DMS53 treated with DMSO at 0.1 percent for 48 hours (cell line): Measurements from ENCODE around the gene INO80E.
A peak's percentile ranks its signal among the peaks of the same experiment; 100 is the strongest.
"Not testable (repeated sequence)": the region's sequence is repeated elsewhere in the genome, so short reads cannot be mapped to it uniquely, and the experiment has no call there.

Experiments
- DNase-seq: peaks from one replicate; lab custom pipeline; 2025; ENCODE audit not compliant: unreplicated experiment; lab: John Stamatoyannopoulos, UW

Gene INO80E

DNA sequence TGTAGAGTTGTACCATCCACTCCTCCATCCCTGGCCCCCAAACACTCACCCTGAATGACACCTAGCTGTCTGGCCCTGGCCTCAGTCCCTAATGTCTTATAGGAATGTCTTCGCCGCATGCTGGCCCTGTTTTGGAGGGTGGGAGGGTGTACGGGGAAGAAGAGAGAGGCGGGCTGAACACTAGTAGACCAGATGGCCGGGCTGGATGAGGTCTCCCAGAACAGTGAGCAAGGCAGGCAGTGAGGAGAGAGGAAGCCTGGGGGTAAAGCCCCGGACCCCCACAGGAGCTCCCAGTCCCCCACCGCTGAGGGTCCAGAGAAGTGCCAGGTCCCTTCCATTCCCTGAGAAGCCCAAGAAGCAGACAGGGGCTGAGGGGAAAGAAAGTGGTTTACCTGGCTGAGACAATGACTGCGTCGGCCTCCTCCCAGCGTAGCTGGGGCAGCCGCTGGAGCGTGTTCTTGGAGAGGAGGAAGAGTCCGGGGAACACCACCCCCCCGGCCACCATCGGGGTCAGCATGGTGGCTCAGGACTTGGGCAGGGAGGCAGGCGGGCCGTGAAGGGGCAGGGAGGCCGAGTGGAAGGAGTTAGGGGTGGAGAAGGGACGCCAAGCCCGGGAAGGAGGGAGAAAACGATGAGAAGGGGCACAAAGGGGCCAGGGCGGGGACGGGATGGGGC is 34.1 kb downstream of the INO80E start:
- no peak for DNase-seq

DNA sequence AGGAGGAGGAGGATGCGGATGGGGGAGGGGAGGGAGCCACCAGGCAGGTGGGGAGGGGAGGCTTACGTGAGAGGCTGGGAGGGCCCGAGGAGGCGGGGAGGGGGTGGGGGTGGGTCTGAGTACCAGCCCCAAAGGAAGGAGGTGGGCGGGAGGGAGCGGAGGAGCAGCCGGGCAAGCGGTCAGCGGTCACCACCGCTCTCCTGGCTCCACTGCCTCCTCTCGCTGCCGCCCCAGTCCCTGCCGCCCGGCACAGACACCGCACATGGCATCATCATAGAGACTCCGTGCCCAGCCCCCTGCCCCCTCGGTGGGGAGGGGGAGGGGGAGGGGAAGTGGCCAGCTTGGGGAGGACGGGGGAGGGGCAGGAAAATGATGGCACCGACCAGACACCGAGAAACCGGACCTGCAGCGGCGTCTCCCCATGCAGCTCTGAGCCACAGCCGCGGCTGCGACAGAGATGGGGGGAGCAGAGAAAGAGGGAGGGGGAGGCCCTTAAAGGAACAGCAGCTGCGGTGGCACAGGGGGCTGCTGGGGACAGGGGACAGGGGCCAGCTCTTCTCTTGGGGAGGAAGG is 34.9 kb downstream of the INO80E start, which contains the start of gene TLCD3B:
TLCD3B (minus strand) TSS at position 431 of the 573 bp plus-strand sequence. CDS start 744 bp downstream, outside the sequence.
- DNase-seq = no peak

DNA sequence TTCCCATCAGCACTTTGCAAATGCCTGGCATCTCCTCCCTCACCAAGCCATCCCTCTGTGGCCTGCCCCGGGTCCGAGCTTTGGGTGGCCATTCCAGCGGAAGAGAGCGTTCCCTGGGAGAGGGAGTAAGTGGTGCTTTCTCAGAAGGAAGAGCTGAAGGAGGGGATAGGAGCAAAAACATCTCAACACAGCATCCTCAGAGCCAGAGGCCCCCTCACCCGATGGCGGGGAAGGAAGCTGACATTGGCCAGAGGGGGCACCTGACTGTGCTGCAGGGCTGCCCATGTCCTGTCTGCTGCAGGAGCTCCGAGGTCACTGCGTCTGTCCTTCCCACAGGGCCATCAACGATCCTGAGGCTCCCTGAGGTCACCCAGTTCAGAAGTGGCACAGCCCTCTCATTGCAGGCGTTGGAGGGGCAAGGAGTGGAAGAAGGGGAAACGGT is 35.5 kb downstream of the INO80E start:
- DNase-seq = no peak

DNA sequence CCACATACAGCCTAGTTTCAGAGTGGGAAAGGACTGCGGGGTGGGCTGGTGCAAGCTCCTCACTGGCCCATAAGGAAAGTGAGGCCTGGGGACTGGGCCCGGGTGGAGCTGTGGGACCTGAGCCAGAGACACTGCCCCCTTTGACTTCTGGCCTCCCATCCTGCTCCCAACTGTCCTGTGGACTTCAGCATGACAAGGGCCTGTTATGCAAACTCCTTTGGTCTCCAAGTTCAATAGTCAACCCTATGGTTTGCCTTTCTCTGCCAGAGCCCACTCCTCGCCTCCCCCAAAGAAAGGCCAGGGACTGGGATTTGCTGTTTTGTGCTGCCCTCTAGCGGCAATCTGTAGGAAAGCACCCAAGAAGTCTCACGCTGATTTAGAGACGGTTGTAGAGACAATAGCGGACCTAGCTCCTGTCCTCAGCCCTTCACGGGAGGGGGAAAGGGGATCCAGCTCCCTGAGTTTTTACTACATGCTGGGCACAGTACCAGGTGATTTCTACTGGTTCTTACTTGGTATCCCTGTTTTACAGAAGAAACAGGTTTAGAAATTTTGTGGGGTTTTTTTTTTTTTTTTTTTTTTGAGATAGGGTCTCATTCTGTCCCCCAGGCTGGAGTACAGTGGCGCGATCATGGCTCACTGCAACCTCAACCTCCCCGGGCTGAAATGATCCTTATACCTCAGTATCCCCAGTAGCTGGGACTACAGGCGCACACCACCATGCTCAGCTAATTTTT is 36.2 kb downstream of the INO80E start:
- DNase-seq = peak; percentile 23

DNA sequence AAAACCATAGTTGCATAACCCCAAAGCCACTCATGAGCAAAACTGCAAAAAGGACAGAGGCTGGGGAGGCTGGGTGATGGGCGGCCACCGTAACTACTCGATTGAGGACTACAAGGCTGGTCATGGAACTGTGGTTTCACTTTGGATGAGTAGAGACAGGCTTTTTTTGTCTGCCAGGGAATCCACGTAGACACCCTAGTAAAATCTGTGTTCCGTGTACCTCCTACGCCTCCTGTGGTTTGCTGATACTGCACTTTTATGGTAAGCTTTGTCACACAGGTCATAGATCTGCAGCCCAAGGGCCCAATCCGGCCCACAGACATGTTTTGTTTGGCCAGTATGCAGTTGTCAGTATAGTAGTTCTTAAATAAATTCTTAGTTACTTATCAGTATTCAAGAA is 37.2 kb downstream of the INO80E start:
- no peak for DNase-seq

DNA sequence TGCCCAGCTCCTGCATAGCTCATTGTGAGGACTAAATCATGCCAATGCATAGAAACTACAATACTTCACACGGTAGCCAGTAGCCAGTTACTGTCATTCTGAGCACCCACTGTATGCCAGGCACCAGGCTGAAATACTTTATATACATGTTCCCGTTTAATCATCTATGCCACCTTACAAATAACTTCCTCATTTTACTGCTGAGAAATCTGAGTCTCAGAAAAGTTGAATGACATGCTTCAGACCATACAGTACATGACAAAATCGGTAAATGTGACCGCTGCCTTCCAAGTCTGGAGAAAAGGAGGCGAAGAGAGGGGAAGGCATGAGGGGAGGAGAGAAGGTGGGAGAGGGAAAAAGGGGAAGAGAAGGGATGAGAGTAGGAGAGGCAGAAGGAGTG is 44.2 kb downstream of the INO80E start:
- no peak for DNase-seq

DNA sequence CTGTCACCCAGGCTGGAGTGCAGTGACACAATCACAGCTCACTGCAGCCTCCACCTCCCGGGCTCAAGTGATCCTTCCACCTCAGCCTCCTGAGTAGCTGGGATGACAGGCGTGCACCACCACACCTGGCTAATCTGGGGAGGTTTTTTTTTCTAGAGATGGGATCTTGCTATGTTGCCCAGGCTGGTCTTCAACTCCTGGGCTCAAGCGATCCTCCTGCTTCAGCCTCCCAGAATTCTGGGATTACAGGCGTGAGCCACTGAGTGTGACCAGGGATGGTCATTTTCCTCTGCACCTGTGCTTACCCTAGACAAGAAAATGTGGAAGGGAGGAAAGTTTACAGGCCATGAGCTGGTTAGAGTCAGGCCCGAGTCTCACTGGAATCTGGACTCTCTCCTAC is 44.6 kb downstream of the INO80E start:
- not testable (repeated sequence) for DNase-seq

DNA sequence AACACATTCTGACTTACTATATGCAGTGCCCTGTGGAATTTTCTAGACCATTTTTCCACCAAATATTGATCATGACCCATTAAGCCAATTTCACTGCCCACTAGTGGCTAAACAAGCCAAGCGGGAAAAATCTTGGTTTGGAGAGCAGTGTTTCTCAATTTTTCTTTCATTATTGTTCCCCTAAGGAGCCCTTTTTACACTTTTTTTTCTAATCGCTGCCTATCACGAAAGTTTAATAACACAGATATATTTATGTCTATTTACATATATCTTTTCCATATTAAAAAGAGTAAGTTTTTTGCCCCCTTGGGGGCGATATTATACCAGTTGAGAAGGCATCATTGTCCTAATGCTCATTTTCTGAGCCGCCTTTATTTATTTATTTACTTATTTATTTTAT is 45.8 kb downstream of the INO80E start:
- DNase-seq = no peak

DNA sequence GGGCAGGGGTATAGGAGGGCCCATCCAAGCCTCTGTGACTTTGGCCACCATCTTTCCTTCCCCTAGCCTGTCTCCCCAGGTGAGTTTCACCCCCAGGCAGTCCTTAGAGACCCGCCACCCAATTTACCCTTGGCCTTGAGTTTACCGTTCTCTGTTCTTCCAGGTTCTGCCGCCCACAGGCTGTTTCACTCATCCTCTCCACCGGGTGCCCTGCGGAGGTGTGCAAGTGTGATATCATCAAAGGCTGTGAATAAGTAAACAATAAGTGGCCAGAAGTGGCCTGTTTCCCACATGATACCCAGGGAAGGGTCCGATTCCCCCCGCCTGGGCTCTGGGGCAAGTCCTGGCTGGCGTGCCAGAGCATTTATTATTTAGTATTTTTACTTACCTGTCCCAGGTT is 50.1 kb downstream of the INO80E start:
- DNase-seq = no peak

DNA sequence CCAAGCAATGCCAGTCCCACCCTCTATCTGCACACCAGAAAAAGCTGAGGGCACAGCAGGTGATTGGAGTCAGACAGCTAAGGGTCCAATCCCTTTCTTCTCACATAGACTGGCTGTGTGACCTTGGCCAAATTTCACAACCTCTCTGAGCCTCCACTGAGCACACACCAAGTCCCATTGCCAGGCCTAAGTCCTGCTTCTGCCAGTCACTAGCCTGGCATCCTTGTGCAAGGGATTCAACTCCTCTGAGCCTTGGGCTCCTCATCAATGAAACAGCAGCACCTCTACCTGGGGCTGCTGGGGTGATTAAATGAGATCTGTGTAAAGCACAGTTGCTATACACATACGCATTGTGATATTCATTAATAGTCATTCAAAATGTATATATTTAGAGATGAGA is 50.5 kb downstream of the INO80E start:
- DNase-seq = no peak

DNA sequence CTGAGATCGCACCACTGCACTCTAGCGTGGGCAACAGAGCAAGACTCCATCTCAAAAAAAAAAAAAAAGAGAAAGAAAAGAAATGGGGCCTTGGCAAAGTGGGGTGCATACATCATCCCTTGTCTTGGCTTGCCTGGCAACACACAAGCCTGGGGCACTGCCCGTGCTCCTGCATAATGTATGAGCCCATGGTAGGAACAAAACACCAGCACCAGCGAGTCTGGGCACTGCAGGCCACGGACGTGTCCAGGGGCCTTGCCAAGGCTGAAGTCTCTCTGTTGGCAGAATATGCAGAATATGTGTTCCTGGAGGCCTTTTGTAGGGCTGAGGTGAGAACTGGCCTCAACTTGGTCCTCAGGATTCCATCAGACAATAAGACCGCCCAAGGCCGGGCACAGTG is 53.8 kb downstream of the INO80E start:
- DNase-seq = no peak

DNA sequence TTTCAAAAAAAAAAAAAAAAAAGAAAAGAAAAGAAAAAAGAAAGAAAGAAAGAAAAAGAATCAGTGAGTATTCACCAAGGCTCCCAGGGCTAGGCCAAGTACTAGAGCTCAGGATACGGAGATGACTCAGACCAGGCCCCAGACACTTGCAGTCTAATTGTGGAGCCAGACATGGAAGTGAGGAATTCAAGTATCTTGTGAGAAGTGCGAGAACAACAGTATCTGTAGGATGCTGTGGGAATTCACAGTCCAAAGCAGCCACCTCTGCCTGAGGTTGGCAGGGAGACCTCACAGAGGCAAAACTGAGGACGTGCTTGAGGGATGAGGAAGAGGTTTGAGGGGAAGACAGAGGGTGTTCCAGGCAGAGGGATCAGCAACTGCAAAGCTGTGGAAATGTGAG is 55.5 kb downstream of the INO80E start:
- no peak for DNase-seq

DNA sequence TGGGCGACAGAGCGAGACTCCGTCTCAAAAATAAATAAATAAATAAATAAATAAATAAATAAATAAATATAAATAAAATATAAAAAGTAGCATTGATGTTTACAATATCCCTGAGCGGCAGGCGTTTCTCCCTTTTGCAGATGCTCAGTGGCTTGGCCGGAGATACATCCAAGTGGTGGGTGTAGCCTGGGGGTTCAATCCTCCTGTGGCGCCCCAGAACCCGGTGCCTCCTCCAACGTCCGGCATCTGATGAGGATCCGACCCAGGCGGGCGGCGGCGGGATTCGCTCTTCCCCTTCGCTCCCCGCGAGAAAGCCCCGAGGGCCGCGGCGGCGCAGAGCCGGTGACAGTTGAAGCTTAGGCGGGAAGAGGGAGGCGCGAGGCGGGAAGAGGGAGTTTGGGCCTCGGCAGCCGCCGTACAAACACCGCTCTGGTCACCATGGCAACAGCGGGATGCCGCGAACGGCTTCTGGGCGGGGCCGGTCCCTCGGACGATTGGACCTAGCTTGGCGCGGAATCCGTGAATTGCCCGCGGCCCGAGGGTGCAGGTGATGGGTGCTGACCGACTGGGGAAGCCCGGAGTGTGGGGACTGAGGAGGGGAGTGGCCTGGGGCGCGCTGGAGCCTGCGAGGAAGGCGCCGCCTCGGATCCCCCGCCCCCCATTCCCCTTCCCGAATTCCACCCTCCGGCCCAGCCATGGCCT is 56.8 kb downstream of the INO80E start:
- peak; percentile 47 for DNase-seq

DNA sequence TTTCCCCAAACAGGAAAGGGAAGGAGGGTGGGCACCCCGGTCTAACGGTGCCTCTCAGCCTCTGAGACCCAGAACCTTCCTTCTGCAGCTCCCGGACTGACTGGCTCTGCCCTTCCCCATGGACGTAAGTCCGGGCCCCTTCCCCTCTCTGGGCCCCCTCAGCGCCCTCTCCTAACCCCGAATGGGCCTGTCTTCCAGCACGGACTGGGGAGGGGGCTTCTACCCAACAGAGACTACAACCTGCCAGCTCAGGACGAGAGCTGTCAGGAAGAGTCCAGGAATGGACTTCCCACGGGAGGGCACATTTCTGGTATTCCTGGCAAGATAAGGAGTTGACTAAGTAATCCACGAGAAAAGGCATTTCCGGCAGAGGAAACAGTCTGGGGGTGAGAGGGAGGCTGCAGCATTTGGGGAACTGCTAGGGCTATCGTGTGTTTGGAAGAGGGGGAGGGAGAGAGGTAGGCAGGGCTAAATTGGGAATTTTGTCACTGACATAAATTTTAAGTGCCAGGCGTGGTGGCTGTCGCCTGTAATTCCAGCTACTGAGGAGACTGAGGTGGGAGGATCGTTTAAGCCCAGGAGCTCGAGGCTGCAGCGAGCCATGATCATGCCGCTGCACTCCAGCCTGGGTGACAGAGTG is 57.5 kb downstream of the INO80E start:
- no peak for DNase-seq

DNA sequence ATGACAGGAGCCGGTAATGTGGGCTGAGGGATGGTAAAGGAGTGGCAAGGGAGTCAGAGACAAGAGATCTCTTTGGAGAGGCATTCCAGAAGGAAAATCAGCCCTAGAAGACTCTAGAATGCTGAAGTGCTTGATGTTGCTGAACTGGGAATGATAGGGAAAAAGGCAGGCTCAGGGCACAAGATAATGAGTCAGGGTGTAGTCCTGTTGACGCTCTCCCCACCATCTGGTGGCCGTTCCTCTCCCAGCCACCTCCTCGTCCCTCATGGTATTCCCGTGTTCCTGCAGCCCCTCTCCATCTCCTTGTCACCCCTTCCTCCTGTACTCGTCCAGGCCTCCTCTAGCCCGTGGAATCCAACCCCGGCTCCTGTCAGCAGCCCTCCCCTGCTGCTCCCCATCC is 58.4 kb downstream of the INO80E start:
- no peak for DNase-seq

DNA sequence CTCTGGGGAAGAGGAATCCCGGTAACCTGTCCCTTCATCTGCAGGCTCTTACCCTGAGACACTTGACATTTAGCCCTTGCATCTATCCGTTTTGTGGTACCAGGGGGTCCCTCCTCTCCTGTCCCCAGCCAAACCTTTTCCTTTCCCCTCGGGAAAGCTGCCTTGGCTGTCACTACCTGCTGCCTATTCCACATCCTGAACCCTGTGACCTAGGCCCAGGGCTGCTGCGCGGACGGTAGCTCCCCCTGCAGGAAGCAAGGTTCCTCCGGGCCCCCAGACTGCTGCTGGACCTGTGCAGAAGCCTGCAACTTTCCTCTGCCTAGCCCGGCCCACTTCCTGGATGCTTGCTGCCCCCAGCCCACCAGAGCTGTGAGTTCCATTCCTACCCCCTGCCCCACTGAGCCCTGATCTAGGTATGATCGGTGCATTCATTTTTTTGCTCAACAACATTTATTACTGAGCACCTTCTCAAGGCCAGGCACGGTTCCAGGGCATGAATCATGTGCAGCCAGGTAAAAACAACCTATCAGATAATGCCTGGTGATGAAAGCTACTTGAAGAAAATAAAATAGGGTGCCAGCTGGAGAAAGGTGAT is 59.0 kb downstream of the INO80E start:
- no peak for DNase-seq
